K562 (cell line): Measurements from ENCODE around the gene DMD. TPM values are rescaled to one million over a fixed set of nuclear protein-coding genes. Genes with fewer than 3 reads are reported as not detected.

Experiments
- ATAC-seq: fragments of 200-7000 bp; cut with Tn5 transposase; 3 replicates; pipeline ENCODE4 v1.9.1; 2020; ENCODE audit warnings: moderate library complexity
- BruUV-seq: library from RNA; stranded (reverse); fragments of 400-500 nt; replicated peaks from 2 replicates; lab custom pipeline; 2021; lab: Mats Ljungman, UMichigan
- CTCF ChIA-PET: fragments of 300-600 bp; formaldehyde crosslinking; extraction: SDS; loops from one replicate; lab custom pipeline; 2021; ENCODE audit warnings: low intra/inter-chr PET ratio; lab: Yijun Ruan, JAX
- POLR2A ChIA-PET: fragments of 300-600, 350-650 bp; sonication (Branson Sonifier 250); formaldehyde crosslinking; extraction: SDS; loops from one replicate; lab custom pipeline; 2021; ENCODE audit warnings: antibody characterized with exemption, inconsistent platforms; lab: Yijun Ruan, JAX
- DNase-seq, 4 experiments: peaks; one replicate each; pipeline versions ENCODE4 v3.0.0 to v3.0.0-alpha.2; 2011 to 2018; ENCODE audit warnings: low spot score in 3 of 4, mixed read lengths in 3 of 4; ENCODE audit errors: extremely low read depth in 1 of 4
- FAIRE-seq: peaks from 2 replicates; lab custom pipeline; 2011; peaks lifted over from hg19 to GRCh38; lab: Jason Lieb, UNC
- H2AFZ ChIP-seq: 2 replicates; pipeline ENCODE4 v1.6.0; 2011; ENCODE audit warnings: low read depth, low read length, control low read depth, inconsistent platforms
- H3K27ac ChIP-seq: fragments of 200-600 bp; 3 replicates; pipeline ENCODE4 v1.8.0; 2011; ENCODE audit warnings: low read depth, mild to moderate bottlenecking, control low read depth, inconsistent platforms, low read length, moderate library complexity, mixed read lengths; ENCODE audit errors: extremely low read depth
- H3K27me3 ChIP-seq, 2 experiments: fragments of 300-600 bp in 1 of 2; 2 replicates in 1 of 2; 3 replicates in 1 of 2; pipeline versions ENCODE4 v1.6.0 to v1.8.0; 2011; ENCODE audit warnings: inconsistent platforms in 2 of 2, low read length in 2 of 2, mild to moderate bottlenecking in 1 of 2, mixed read lengths in 1 of 2, moderate library complexity in 1 of 2; ENCODE audit not compliant: control insufficient read depth in 2 of 2, insufficient read depth in 2 of 2
- H3K36me3 ChIP-seq: fragments of 300-600 bp; 3 replicates; pipeline ENCODE4 v1.8.0; 2011; ENCODE audit warnings: mild to moderate bottlenecking, low read length, inconsistent platforms; ENCODE audit not compliant: control insufficient read depth, insufficient read depth
- H3K4me1 ChIP-seq, 2 experiments: fragments of 200-600 bp in 1 of 2; replicated peaks in 1 of 2; 2 replicates in 1 of 2; 3 replicates in 1 of 2; pipeline versions ENCODE4 v1.5.1 to v1.8.0; 2011; ENCODE audit warnings: inconsistent platforms in 2 of 2, low read length in 2 of 2, mild to moderate bottlenecking in 1 of 2, mixed read lengths in 1 of 2, moderate library complexity in 1 of 2; ENCODE audit not compliant: control insufficient read depth in 2 of 2, insufficient read depth in 2 of 2
- H3K4me2 ChIP-seq: 2 replicates; pipeline ENCODE4 v1.6.1; 2011; ENCODE audit warnings: low read length, control low read depth, inconsistent platforms, mixed read lengths; ENCODE audit not compliant: insufficient read depth
- H3K4me3 ChIP-seq: fragments of 200-600 bp; sonication (generic), shearing (Covaris generic); 2 replicates; pipeline ENCODE4 v1.5.1; 2016; ENCODE audit warnings: control low read depth, inconsistent platforms
- H3K79me2 ChIP-seq: fragments of 200-600 bp; 3 replicates; pipeline ENCODE4 v1.8.0; 2011; ENCODE audit warnings: low read length, inconsistent platforms; ENCODE audit not compliant: control insufficient read depth, insufficient read depth
- H3K9ac ChIP-seq, 2 experiments: 2 replicates each; pipeline versions ENCODE4 v1.6.0 to v1.6.1; 2011; ENCODE audit warnings: low read depth in 2 of 2, low read length in 2 of 2, control low read depth in 1 of 2, inconsistent platforms in 1 of 2, mild to moderate bottlenecking in 1 of 2, mixed read lengths in 1 of 2; ENCODE audit not compliant: insufficient read depth in 1 of 2
- H3K9me1 ChIP-seq: one replicate; pipeline ENCODE4 v1.6.0; 2011; ENCODE audit warnings: inconsistent platforms, mild to moderate bottlenecking, low read length, moderate library complexity; ENCODE audit not compliant: control insufficient read depth, insufficient read depth
- H3K9me3 ChIP-seq: replicated peaks from 2 replicates; pipeline ENCODE4 v1.5.1; 2011; ENCODE audit warnings: low read depth, low read length, inconsistent platforms; ENCODE audit not compliant: control insufficient read depth, insufficient read depth
- H4K20me1 ChIP-seq: replicated peaks from 2 replicates; pipeline ENCODE4 v1.6.1; 2011; ENCODE audit warnings: low read length, inconsistent platforms, mixed read lengths; ENCODE audit not compliant: control insufficient read depth, insufficient read depth
- RREB1 ChIP-seq: fragments of 250-450 bp; sonication (Bioruptor Pico); IDR thresholded peaks from 2 replicates; pipeline ENCODE4 v1.4.0; 2020
- ZC3H8 ChIP-seq: fragments of 450-650 bp; IDR thresholded peaks from 2 replicates; pipeline ENCODE4 v1.6.1; 2017
- WGBS: fragments of 100-300 bp; shearing (Covaris generic); methylation state at CpG from one replicate; pipeline ENCODE4 v1.1.6; 2016; ENCODE audit warnings: low coverage, mixed read lengths; ENCODE audit not compliant: insufficient coverage; ENCODE audit errors: missing lambda C conversion rate; 5-methylcytosine and 5-hydroxymethylcytosine counted together
- in situ Hi-C: fragments of 300-500 bp; cut with MboI; formaldehyde crosslinking; loops from 4 replicates; pipeline ENCODE4 v1.15.0; 2018; ENCODE audit warnings: inconsistent platforms, mixed read lengths
- intact Hi-C: fragments of 100-400 bp; cut with micrococcal nuclease; formaldehyde crosslinking; loops from 2 replicates; pipeline ENCODE4 v1.14.2; 2022
- polyA plus RNA-seq, 8 experiments: library from polyadenylated mRNA; depleted of rRNA in 4 of 8; stranded (reverse) in 5 of 8; unstranded in 3 of 8; fragments of >200 nt; fragmentation: Nextera tagmentation in 2 of 8; fragmentation: Illumina TruSeq in 1 of 8; extraction: Ambion mirVana in 2 of 8; extraction: Trizol in 1 of 8; gene quantifications; 2 replicates each; pipeline versions ENCODE4 v1.2.1 to v1.2.3, GENCODE V29; 2011 to 2014; ENCODE audit warnings: inconsistent platforms in 1 of 8, missing spikeins in 1 of 8
- total RNA-seq, 7 experiments: library from RNA; depleted of rRNA in 6 of 7; stranded (reverse); fragments of >200 nt in 6 of 7; fragmentation: Illumina TruSeq in 2 of 7; extraction: Trizol in 2 of 7; gene quantifications; 2 replicates each; pipeline versions ENCODE4 v1.2.1 to v1.2.3, GENCODE V29; 2011 to 2021; ENCODE audit warnings: low replicate concordance in 1 of 7

The DMD gene
- total and polyA plus RNA-seq, 9 of the 15 experiments (the other 6 are each of a cell fraction or from before 2014, with no cell fraction given), result 3.8 to 20.4 (median 11.4) TPM

- Histone ChIP-seq H3K79me2 (no peaks in the 10 kb centered on the region), H3K9me1 (no peaks in the 10 kb centered on the region), H2AFZ (no peak overlapping the region), H3K4me1 (no peaks in the 10 kb centered on the region), H3K36me3 (no peaks in the 10 kb centered on the region), H3K9ac (no peak overlapping the region)
- in situ Hi-C loops, result no loop called here
- BruUV-seq, result no TSS peak
- TF ChIP-seq RREB1 (CRISPR knock-in tag), result no peak
- TF ChIP-seq ZC3H8, result no peak
- TF ChIP-seq, all 486 proteins: peak for 0
- ATAC-seq, result no peak
- FAIRE-seq, result no peak
- CTCF ChIA-PET, result no interaction called here
- H3K27ac ChIP-seq, result no peak overlapping the region
- no peak overlapping the region for H3K4me3 ChIP-seq
- no peaks in the 10 kb centered on the region for H3K27me3 ChIP-seq
- POLR2A ChIA-PET, result no interaction called here
- no peak overlapping the region for H3K4me2 ChIP-seq
- H3K9me3 ChIP-seq, result no peaks in the 10 kb centered on the region
- intact Hi-C loops, result no loop called here
- WGBS, result 10% methylated on average over 5 of the region's 7 CpGs
- no peak for DNase-seq
- no peaks in the 10 kb centered on the region for H4K20me1 ChIP-seq
These were observed 1513.9 kb downstream of the DMD start for GRCh38 chrX:31697294-31697916.
